H1 (cell line): ENCODE results near the gene TRMT10A. TPM values are rescaled to one million over a fixed set of nuclear protein-coding genes. Genes with fewer than 3 reads are reported as not detected.

Source experiments
- CEBPB ChIP-seq: IDR thresholded peaks from 2 replicates; pipeline ENCODE4 v1.6.1; 2012; ENCODE audit warnings: low read depth, low read length
- CTBP2 ChIP-seq: IDR thresholded peaks from 2 replicates; pipeline ENCODE4 v1.7.0; 2011; ENCODE audit warnings: borderline replicate concordance, mild to moderate bottlenecking, moderate library complexity, mixed read lengths, low read length; ENCODE audit not compliant: insufficient read depth, insufficient read length
- EGR1 ChIP-seq: IDR thresholded peaks from 2 replicates; pipeline ENCODE4 v1.6.1; 2011; ENCODE audit warnings: low read depth, low read length, borderline replicate concordance
- JUND ChIP-seq: IDR thresholded peaks from 2 replicates; pipeline ENCODE4 v1.6.1; 2011; ENCODE audit warnings: mild to moderate bottlenecking, improper control_type of control experiment, low read length
- POLR2A ChIP-seq, 2 experiments: IDR thresholded peaks; 1 replicate in 1 of 2; 2 replicates in 1 of 2; pipeline ENCODE4 v1.6.1; 2011; ENCODE audit warnings: low read depth in 2 of 2, low read length in 2 of 2, mild to moderate bottlenecking in 2 of 2; ENCODE audit errors: control extremely low read depth in 1 of 2
- SUZ12 ChIP-seq: fragments of 200-600 bp; sonication (generic); IDR thresholded peaks from 2 replicates; pipeline ENCODE4 v1.6.1; 2012; ENCODE audit warnings: mild to moderate bottlenecking, inconsistent platforms, low read length, moderate library complexity, mixed read lengths
- TAF1 ChIP-seq: IDR thresholded peaks from 2 replicates; pipeline ENCODE4 v1.6.1; 2011; ENCODE audit warnings: mild to moderate bottlenecking, low read depth, low read length
- TCF12 ChIP-seq: IDR thresholded peaks from 2 replicates; pipeline ENCODE4 v1.6.1; 2011; ENCODE audit warnings: low read depth, mild to moderate bottlenecking, low read length
- polyA plus RNA-seq, 7 experiments: library from polyadenylated mRNA; depleted of rRNA in 3 of 7; stranded (reverse) in 5 of 7; unstranded in 2 of 7; fragments of >200 nt in 5 of 7; fragments of 200-250 nt in 2 of 7; gene quantifications; 1 replicate in 5 of 7; 2 replicates in 1 of 7; 4 replicates in 1 of 7; pipeline versions ENCODE4 v1.2.1 to v1.2.3, GENCODE V29; 2011 to 2013; ENCODE audit warnings: missing spikeins in 2 of 7, mixed read lengths in 2 of 7
- total RNA-seq: library from RNA; stranded (reverse); fragmentation: NEBNext Ultra II Directional; extraction: Animal tissue kit (Norgen Biotek cat#: 25700); gene quantifications from 2 replicates; pipeline ENCODE4 v1.2.1, GENCODE V29; 2021
- TF ChIP-seq, protein P1 (sequence below): fragments of 300-600 bp; sonication (generic); IDR thresholded peaks from 2 replicates; pipeline ENCODE4 v1.7.1; 2012; ENCODE audit warnings: low read length, moderate library complexity, mild to moderate bottlenecking, inconsistent platforms; ENCODE audit not compliant: insufficient replicate concordance
- TF ChIP-seq, protein P2 (sequence below), 3 experiments: IDR thresholded peaks; 1 replicate in 2 of 3; 2 replicates in 1 of 3; pipeline versions ENCODE4 v1.5.1 to v1.6.1; 2011; ENCODE audit warnings: low read length in 3 of 3, mild to moderate bottlenecking in 3 of 3, inconsistent platforms in 2 of 3, low read depth in 1 of 3, moderate library complexity in 1 of 3; ENCODE audit not compliant: insufficient read depth in 1 of 3; ENCODE audit errors: control extremely low read depth in 1 of 3

Gene TRMT10A
- total and polyA plus RNA-seq, 2 of the 8 experiments (the other 6 are each of a cell fraction or from before 2014, with no cell fraction given) = 1.5 to 3.8 TPM

DNA sequence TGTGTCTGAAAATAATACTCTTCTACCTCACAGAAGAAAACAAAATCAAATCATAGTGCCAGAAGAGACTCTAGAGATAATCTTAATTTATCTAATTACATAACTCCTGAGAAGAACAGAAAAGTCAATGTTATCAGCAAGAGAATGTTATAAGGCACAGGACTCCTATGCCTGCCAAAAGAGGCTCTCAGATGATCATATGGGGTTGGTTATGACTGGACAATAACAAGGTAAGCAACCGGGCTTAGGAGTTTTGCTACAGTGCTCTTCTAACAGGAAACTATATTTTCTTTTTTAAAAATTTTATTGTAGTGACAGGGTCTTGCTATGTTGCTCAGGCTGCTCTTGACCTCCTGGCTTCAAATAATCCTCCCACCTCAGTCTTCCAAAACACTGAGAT is 56.5 kb downstream of the TRMT10A start (continued):
- TF ChIP-seq, protein P1, sequence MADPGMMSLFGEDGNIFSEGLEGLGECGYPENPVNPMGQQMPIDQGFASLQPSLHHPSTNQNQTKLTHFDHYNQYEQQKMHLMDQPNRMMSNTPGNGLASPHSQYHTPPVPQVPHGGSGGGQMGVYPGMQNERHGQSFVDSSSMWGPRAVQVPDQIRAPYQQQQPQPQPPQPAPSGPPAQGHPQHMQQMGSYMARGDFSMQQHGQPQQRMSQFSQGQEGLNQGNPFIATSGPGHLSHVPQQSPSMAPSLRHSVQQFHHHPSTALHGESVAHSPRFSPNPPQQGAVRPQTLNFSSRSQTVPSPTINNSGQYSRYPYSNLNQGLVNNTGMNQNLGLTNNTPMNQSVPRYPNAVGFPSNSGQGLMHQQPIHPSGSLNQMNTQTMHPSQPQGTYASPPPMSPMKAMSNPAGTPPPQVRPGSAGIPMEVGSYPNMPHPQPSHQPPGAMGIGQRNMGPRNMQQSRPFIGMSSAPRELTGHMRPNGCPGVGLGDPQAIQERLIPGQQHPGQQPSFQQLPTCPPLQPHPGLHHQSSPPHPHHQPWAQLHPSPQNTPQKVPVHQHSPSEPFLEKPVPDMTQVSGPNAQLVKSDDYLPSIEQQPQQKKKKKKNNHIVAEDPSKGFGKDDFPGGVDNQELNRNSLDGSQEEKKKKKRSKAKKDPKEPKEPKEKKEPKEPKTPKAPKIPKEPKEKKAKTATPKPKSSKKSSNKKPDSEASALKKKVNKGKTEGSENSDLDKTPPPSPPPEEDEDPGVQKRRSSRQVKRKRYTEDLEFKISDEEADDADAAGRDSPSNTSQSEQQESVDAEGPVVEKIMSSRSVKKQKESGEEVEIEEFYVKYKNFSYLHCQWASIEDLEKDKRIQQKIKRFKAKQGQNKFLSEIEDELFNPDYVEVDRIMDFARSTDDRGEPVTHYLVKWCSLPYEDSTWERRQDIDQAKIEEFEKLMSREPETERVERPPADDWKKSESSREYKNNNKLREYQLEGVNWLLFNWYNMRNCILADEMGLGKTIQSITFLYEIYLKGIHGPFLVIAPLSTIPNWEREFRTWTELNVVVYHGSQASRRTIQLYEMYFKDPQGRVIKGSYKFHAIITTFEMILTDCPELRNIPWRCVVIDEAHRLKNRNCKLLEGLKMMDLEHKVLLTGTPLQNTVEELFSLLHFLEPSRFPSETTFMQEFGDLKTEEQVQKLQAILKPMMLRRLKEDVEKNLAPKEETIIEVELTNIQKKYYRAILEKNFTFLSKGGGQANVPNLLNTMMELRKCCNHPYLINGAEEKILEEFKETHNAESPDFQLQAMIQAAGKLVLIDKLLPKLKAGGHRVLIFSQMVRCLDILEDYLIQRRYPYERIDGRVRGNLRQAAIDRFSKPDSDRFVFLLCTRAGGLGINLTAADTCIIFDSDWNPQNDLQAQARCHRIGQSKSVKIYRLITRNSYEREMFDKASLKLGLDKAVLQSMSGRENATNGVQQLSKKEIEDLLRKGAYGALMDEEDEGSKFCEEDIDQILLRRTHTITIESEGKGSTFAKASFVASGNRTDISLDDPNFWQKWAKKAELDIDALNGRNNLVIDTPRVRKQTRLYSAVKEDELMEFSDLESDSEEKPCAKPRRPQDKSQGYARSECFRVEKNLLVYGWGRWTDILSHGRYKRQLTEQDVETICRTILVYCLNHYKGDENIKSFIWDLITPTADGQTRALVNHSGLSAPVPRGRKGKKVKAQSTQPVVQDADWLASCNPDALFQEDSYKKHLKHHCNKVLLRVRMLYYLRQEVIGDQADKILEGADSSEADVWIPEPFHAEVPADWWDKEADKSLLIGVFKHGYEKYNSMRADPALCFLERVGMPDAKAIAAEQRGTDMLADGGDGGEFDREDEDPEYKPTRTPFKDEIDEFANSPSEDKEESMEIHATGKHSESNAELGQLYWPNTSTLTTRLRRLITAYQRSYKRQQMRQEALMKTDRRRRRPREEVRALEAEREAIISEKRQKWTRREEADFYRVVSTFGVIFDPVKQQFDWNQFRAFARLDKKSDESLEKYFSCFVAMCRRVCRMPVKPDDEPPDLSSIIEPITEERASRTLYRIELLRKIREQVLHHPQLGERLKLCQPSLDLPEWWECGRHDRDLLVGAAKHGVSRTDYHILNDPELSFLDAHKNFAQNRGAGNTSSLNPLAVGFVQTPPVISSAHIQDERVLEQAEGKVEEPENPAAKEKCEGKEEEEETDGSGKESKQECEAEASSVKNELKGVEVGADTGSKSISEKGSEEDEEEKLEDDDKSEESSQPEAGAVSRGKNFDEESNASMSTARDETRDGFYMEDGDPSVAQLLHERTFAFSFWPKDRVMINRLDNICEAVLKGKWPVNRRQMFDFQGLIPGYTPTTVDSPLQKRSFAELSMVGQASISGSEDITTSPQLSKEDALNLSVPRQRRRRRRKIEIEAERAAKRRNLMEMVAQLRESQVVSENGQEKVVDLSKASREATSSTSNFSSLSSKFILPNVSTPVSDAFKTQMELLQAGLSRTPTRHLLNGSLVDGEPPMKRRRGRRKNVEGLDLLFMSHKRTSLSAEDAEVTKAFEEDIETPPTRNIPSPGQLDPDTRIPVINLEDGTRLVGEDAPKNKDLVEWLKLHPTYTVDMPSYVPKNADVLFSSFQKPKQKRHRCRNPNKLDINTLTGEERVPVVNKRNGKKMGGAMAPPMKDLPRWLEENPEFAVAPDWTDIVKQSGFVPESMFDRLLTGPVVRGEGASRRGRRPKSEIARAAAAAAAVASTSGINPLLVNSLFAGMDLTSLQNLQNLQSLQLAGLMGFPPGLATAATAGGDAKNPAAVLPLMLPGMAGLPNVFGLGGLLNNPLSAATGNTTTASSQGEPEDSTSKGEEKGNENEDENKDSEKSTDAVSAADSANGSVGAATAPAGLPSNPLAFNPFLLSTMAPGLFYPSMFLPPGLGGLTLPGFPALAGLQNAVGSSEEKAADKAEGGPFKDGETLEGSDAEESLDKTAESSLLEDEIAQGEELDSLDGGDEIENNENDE = no peak
- TF ChIP-seq CEBPB (no peak), CTBP2 (no peak), JUND (no peak), TCF12 (no peak), EGR1 (no peak), TAF1 (no peak), POLR2A (IDR thresholded peaks at IDR 0.05; ENCODE audit: control extremely low read depth in 1 of 2, low read depth in 2 of 2, low read length in 2 of 2) (no peak), SUZ12 (no peak)
- TF ChIP-seq, protein P2, sequence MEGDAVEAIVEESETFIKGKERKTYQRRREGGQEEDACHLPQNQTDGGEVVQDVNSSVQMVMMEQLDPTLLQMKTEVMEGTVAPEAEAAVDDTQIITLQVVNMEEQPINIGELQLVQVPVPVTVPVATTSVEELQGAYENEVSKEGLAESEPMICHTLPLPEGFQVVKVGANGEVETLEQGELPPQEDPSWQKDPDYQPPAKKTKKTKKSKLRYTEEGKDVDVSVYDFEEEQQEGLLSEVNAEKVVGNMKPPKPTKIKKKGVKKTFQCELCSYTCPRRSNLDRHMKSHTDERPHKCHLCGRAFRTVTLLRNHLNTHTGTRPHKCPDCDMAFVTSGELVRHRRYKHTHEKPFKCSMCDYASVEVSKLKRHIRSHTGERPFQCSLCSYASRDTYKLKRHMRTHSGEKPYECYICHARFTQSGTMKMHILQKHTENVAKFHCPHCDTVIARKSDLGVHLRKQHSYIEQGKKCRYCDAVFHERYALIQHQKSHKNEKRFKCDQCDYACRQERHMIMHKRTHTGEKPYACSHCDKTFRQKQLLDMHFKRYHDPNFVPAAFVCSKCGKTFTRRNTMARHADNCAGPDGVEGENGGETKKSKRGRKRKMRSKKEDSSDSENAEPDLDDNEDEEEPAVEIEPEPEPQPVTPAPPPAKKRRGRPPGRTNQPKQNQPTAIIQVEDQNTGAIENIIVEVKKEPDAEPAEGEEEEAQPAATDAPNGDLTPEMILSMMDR (IDR thresholded peaks at IDR 0.05; ENCODE audit: control extremely low read depth in 1 of 3, insufficient read depth in 1 of 3, low read depth in 1 of 3, low read length in 3 of 3) = no peak
